ENCODE data around the gene HABP2.

The HABP2 gene

GRCh38 chr10:113627836-113628235, 75.0 kb downstream of the HABP2 start:
- in situ Hi-C loops (cut with MboI; ENCODE audit: low sequenced_read_pairs): no loop called here

- in situ Hi-C loops (cut with MboI; ENCODE audit: low sequenced_read_pairs): no loop called here
Measured at GRCh38 chr10:113628607-113629153, 75.8 kb downstream of the HABP2 start.

- in situ Hi-C loops (cut with MboI; ENCODE audit: low sequenced_read_pairs): no loop called here
Measured at GRCh38 chr10:113630929-113631533, 78.2 kb downstream of the HABP2 start.

- in situ Hi-C loops (cut with MboI; ENCODE audit: low sequenced_read_pairs): no loop called here
Measured at GRCh38 chr10:113631684-113632367, 79.0 kb downstream of the HABP2 start.
